Measurements from ENCODE around the gene NCLN.
"Not testable (repeated sequence)": the region's sequence is repeated elsewhere in the genome, so short reads cannot be mapped to it uniquely, and the experiment has no call there.

NCLN gene

DNA sequence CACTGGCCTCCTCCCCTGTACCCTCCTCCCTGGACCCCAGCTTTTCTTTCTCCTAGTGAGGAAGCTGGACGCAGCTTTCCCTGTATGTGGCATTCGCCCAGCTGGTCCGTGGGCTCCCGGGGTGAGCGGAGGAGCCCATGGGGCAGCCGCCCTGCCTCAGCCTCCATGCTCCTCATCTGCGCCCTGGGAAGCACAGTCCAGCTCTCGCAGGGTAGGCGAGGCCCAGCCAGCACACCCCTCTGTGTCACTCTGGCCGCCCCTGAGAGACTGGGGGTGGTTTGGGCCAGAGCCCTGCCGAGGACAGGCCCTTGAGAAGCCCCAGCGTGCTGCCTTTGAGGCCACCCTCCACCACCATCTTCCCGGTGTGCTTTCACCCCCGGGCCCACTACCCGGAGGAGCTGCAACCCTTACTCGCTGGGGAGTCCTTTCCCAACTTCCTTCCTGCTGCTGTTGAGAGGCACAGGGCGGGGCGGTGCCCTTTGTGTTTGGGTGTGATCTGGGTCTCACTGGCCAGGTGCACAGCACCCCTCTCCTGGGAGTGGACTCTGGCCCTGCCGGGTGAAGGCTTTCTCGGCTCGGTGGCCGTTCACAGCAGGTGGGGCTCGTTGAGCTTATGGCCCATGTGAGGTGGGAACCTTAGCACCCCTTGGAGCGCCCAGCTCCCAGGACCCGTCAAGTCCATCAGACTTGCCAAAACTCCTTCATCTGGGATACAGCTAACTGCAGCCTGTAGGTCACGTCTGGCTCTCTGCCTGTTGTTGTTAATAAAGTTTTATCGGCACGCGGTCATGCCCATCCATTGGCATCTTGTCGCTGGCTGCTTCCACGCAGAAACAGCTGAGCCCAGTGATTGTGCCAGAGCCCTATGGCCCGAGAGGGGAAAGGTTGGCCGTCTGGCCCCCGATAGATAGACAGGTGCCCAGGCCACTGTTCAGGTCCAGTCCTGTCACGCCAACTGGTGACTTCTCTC is 3.2 kb downstream of the NCLN start:
- Histone ChIP-seq H3K36me3 (ENCODE audit: insufficient read depth, low read length) (peaks cover 16% of the 10 kb centered on the region), H3K9me3 (replicated peaks; ENCODE audit: low read length) (no peaks in the 10 kb centered on the region), H3K4me1 (ENCODE audit: control insufficient read depth, insufficient read depth, low read length) (peaks cover 14% of the 10 kb centered on the region), H3K4me3 (ENCODE audit: low read length) (no peak overlapping the region), H3K27me3 (ENCODE audit: control insufficient read depth, insufficient read depth, low read length) (no peaks in the 10 kb centered on the region), H3K4me2 (ENCODE audit: low read length) (no peak overlapping the region), H3K9ac (ENCODE audit: low read depth, low read length) (no peak overlapping the region)

DNA sequence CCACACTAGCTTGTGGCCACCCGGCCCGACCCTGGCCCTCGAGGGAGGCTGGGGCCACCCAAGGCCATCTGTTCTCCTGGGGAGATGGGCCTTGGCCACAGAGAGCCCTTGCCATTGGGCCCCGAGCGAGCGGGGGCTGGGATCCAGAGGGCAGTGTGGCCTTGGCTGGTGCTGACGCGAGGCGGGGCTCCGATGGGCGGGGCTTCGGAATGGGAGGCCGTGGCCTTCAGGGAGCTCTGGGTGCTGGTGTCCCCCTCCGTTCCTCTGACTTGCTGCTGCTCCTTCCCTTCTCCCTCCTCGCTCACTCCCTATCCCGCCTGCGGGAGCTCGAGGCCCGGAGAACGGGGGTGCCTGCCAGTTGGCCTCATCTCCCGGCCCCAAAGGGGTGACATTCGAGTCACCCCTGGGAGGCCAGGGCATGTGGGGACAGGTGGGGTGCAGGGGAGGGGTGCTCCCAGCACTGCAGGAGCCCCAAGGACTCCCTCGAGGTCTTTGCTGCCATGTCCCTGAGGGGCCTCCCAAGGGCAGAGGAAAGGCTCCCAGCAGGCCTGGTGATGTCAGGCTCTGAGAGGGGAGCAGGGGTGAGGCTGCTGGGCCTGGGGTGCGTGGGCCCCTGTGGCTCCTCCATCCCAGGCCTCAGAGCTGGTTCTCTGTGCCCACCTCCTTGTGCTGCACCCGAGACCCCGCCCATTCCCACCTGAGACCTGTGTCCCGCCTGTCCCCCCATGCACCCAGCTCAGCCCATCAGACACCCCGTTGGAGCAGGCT is 4.2 kb downstream of the NCLN start:
- H3K4me2 ChIP-seq (ENCODE audit: low read length) = no peak overlapping the region
- H3K36me3 ChIP-seq (ENCODE audit: insufficient read depth, low read length) = peaks cover 16% of the 10 kb centered on the region
- H3K4me3 ChIP-seq (ENCODE audit: low read length) = no peak overlapping the region
- H3K27me3 ChIP-seq (ENCODE audit: control insufficient read depth, insufficient read depth, low read length) = no peaks in the 10 kb centered on the region
- no peak overlapping the region for H3K9ac ChIP-seq (ENCODE audit: low read depth, low read length)
- no peaks in the 10 kb centered on the region for H3K9me3 ChIP-seq (replicated peaks; ENCODE audit: low read length)
- peaks cover 14% of the 10 kb centered on the region for H3K4me1 ChIP-seq (ENCODE audit: control insufficient read depth, insufficient read depth, low read length)

DNA sequence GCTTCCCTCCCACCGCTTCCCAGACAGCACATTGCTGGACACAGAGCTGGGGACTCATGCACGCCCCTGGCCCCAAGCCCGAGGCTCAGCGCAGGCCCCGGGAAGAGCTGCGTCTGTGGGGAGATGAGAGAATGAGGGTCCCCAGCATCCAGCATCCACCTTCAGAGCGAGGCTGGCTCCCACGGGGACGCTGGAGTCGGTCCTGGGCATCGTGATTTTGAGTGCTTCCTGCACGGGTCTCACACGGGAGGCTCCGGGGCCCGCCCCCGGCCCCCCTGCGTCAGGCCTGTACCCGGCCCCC is 4.7 kb downstream of the NCLN start:
- H3K9ac ChIP-seq (ENCODE audit: low read depth, low read length) = no peak overlapping the region
- H3K36me3 ChIP-seq (ENCODE audit: insufficient read depth, low read length) = peaks cover 16% of the 10 kb centered on the region
- H3K4me1 ChIP-seq (ENCODE audit: control insufficient read depth, insufficient read depth, low read length) = peaks cover 14% of the 10 kb centered on the region
- H3K4me3 ChIP-seq (ENCODE audit: low read length) = no peak overlapping the region
- no peaks in the 10 kb centered on the region for H3K27me3 ChIP-seq (ENCODE audit: control insufficient read depth, insufficient read depth, low read length)
- no peak overlapping the region for H3K4me2 ChIP-seq (ENCODE audit: low read length)
- no peaks in the 10 kb centered on the region for H3K9me3 ChIP-seq (replicated peaks; ENCODE audit: low read length)

DNA sequence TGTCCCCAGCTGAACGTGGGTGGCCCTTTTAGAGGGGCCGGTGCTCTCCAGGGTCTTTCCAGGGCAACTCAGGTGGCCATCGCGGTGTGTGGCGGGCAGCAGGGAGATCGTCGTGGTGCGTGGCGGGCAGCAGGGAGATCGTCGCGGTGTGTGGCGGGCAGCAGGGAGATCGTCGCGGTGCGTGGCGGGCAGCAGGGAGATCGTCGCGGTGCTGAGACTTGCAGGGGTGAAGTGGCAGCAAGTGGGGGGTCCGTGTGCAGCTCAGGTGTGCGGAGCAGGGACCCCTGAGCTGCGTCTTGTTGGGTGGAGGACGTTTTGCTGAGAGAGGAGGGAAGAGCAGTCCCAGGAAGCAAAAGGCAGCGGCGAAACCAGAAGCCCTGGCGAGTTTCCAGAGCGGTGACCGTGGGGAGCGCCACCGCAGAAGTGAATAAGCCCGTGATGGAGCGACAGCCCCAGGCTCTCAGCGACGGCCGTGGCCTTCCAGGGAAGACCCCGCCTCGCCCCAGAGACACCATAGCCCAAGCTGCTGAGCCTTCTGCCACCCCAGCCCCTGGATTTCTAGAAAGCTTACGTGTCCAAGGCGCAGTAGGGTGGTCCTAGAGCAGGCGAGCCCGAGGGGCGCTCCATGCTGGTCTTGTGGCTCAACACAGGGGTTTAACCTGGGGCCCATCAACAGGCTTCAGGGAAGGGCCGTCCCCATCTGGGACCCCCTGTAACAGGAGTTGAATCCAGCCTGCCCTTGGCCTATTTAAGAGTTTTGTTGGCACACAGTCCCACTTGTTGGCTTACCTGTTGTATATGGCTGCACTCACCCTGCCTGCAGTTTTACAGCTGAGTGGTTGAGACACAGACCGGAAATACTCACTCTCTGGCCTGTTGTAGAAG is 5.4 kb downstream of the NCLN start:
- peaks cover 14% of the 10 kb centered on the region for H3K4me1 ChIP-seq (ENCODE audit: control insufficient read depth, insufficient read depth, low read length)

DNA sequence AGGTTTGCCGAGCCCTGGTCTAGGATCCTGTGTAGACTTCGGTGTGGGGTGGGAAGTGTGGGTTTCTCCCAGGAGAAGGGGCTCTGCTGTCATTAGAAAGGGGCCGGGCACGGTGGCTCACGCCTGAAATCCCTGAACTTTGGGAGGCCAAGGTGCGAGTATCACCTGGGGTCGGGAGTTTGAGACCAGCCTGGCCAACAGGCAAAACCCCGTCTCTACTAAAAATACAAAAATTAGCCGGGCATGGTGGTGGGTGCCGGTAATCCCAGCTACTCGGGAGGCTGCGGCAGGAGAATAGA is 6.0 kb downstream of the NCLN start:
- not testable (repeated sequence) for H3K4me3 ChIP-seq (ENCODE audit: low read length); H3K4me2 ChIP-seq (ENCODE audit: low read length); H3K9me3 ChIP-seq (replicated peaks; ENCODE audit: low read length); H3K27me3 ChIP-seq (ENCODE audit: control insufficient read depth, insufficient read depth, low read length); H3K9ac ChIP-seq (ENCODE audit: low read depth, low read length)
- H3K36me3 ChIP-seq (ENCODE audit: insufficient read depth, low read length) = peaks cover 21% of the 10 kb centered on the region
- H3K4me1 ChIP-seq (ENCODE audit: control insufficient read depth, insufficient read depth, low read length) = peaks cover 11% of the 10 kb centered on the region

More for the DNA sequence above, 5.4 kb downstream of the NCLN start:
- Histone ChIP-seq H3K4me2 (ENCODE audit: low read length) (no peak overlapping the region), H3K27me3 (ENCODE audit: control insufficient read depth, insufficient read depth, low read length) (no peaks in the 10 kb centered on the region), H3K9ac (ENCODE audit: low read depth, low read length) (no peak overlapping the region), H3K9me3 (replicated peaks; ENCODE audit: low read length) (no peaks in the 10 kb centered on the region), H3K36me3 (ENCODE audit: insufficient read depth, low read length) (peaks cover 21% of the 10 kb centered on the region), H3K4me3 (ENCODE audit: low read length) (no peak overlapping the region)

DNA sequence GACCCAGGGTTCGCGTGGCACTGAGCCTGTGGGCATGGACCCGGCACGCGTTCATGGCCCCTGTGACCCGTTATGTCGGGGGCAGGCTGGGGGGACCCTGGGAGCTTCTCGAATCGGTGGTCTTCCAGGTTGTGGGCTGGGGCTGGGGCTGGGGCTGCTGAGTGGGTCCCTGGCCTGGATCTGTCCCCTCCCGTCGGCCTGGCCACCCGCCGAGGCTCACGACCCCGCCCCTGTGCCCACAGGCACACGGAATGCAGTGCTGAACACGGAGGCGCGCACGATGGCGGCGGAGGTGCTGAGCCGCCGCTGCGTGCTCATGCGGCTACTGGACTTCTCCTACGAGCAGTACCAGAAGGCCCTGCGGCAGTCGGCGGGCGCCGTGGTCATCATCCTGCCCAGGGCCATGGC is 6.5 kb downstream of the NCLN start:
- no peak overlapping the region for H3K9ac ChIP-seq (ENCODE audit: low read depth, low read length)
- no peaks in the 10 kb centered on the region for H3K27me3 ChIP-seq (ENCODE audit: control insufficient read depth, insufficient read depth, low read length)
- no peak overlapping the region for H3K4me3 ChIP-seq (ENCODE audit: low read length)
- no peak overlapping the region for H3K4me2 ChIP-seq (ENCODE audit: low read length)
- H3K9me3 ChIP-seq (replicated peaks; ENCODE audit: low read length) = no peaks in the 10 kb centered on the region
- H3K4me1 ChIP-seq (ENCODE audit: control insufficient read depth, insufficient read depth, low read length) = peaks cover 6% of the 10 kb centered on the region
- peaks cover 21% of the 10 kb centered on the region for H3K36me3 ChIP-seq (ENCODE audit: insufficient read depth, low read length)

DNA sequence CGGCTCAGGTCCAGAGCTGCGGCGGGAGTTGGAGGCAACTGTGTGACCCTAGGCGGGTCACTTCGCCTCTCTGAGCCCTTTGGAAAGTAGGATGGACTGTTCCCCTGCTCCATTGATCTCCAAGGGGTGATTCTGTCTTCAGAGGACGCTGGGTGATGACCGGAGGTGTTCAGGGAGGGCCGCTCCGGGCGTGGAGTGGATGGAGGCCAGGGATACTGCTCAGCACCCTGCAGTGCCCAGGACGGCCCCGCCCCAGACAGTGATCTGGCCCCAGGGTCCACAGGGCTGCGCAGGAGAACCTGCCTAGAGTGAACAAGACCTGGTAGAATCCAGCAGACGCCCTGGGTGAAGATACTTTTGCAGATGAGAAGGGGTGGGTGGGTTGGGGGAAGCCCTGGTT is 7.0 kb downstream of the NCLN start:
- no peak overlapping the region for H3K4me2 ChIP-seq (ENCODE audit: low read length)
- H3K9ac ChIP-seq (ENCODE audit: low read depth, low read length) = no peak overlapping the region
- H3K4me3 ChIP-seq (ENCODE audit: low read length) = no peak overlapping the region
- peaks cover 1% of the 10 kb centered on the region for H3K4me1 ChIP-seq (ENCODE audit: control insufficient read depth, insufficient read depth, low read length)
- peaks cover 21% of the 10 kb centered on the region for H3K36me3 ChIP-seq (ENCODE audit: insufficient read depth, low read length)
- H3K27me3 ChIP-seq (ENCODE audit: control insufficient read depth, insufficient read depth, low read length) = no peaks in the 10 kb centered on the region
- H3K9me3 ChIP-seq (replicated peaks; ENCODE audit: low read length) = no peaks in the 10 kb centered on the region

DNA sequence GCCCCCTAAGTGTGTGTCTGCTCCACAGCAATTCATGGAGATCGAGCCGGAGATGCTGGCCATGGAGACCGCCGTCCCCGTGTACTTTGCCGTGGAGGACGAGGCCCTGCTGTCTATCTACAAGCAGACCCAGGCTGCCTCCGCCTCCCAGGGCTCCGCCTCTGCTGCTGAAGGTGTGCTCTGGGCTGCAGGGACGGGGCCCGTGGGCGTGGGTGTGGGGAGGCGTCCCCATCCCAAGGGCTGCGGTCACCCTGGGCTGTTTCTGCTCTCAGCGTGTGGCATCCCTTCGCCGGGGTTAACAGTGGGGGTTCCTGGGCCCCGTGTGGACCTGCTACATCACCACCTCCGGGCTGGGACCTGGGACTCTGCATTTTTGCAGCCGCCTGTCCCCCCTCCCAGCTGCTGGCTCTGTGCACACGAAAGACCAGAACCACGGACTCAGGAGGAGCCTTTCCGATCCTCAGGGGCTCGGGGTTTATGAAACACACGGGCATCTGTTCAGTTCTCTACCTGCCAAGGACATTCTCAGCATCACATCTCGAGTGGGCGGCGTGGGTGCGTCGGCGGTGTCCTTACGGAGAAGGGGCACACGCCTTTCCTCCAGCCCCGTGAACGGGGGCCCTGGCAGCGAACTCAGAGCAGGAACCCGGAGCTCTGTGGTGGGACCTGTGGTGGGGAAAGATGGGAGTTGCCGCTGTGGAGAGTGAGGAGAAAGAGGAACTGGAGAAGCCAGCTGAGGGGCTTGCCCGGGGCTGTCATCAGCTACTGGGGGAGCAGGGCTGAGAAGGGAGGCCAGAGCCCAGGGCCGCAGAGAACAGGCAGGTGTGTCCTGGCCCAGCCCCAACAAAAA is 7.8 kb downstream of the NCLN start:
- Histone ChIP-seq H3K27me3 (ENCODE audit: control insufficient read depth, insufficient read depth, low read length) (no peaks in the 10 kb centered on the region), H3K9me3 (replicated peaks; ENCODE audit: low read length) (no peaks in the 10 kb centered on the region), H3K4me2 (ENCODE audit: low read length) (no peak overlapping the region), H3K4me1 (ENCODE audit: control insufficient read depth, insufficient read depth, low read length) (no peaks in the 10 kb centered on the region), H3K9ac (ENCODE audit: low read depth, low read length) (no peak overlapping the region), H3K4me3 (ENCODE audit: low read length) (no peak overlapping the region), H3K36me3 (ENCODE audit: insufficient read depth, low read length) (peaks cover 21% of the 10 kb centered on the region)

DNA sequence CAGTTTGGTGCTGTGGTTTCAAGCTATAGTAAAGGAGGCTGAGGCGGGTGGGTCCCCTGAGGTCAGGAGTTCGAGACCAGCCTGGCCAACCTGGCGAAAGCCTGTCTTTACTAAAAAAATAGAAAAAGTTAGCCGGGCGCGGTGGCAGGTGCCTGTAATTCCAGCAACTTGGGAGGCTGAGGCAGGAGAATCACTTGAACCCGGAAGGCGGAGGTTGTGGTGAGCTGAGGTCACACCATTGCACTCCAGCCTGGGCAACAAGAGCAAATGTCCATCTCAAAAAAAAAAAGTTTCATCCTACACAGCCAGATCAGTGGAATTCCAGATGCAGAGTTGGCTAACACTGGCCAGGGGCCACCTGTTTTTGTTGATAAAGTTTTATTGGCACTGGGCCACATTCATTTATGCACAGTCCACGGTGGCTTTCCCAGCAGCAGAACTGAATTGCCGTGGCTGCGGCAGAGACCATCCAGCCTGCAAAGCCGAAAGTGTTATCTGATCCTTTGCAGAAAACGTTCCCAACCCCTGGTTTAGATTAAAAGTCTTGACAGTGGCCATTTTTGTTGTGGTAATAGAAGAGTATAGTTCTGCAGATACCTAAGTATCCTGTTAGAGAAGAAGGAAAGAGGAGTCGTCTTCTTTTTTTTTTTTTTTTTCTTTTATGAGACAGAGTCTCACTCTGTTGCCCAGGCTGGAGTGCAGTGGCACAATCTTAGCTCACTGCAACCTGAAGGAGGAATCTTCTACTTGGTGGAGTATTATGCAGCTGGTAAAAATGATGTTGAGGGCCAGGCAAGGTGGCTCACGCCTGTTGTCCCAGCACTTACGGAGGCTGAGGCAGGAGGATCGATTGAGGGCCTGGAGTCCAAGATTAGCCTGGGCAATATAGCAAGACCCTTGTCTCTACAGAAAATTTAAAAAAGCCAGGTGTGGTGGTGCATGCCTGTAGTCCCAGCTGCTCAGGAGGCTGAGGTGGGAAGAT is 8.7 kb downstream of the NCLN start:
- no peaks in the 10 kb centered on the region for H3K4me1 ChIP-seq (ENCODE audit: control insufficient read depth, insufficient read depth, low read length)
- H3K9ac ChIP-seq (ENCODE audit: low read depth, low read length) = no peak overlapping the region
- H3K27me3 ChIP-seq (ENCODE audit: control insufficient read depth, insufficient read depth, low read length) = no peaks in the 10 kb centered on the region
- H3K4me2 ChIP-seq (ENCODE audit: low read length) = no peak overlapping the region
- H3K9me3 ChIP-seq (replicated peaks; ENCODE audit: low read length) = no peaks in the 10 kb centered on the region
- H3K4me3 ChIP-seq (ENCODE audit: low read length) = no peak overlapping the region
- H3K36me3 ChIP-seq (ENCODE audit: insufficient read depth, low read length) = peaks cover 19% of the 10 kb centered on the region

Measured in skeletal muscle satellite cell (primary cell).